ENCODE data around the gene GAL3ST3.

DNA sequence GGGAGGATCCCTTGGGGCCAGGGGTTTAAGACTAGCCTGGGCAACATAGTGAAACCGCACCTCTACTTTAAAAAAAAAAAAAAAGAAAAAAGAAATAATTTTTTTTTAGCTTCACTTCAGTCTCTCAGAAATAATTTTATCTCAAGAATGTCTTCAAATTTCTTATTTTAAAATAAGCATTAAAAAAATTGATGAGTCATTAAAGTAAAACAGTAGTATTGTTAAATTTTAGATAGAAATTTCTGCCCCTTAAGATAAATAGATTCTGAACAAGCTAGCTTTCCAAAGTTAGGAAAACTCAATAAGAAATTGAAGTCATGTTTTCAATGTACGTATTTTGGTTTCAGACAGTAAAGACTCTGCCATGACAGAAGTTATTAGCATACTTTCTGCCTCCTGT, 13.4 kb upstream of the GAL3ST3 start:
- TF ChIP-seq, protein P1, sequence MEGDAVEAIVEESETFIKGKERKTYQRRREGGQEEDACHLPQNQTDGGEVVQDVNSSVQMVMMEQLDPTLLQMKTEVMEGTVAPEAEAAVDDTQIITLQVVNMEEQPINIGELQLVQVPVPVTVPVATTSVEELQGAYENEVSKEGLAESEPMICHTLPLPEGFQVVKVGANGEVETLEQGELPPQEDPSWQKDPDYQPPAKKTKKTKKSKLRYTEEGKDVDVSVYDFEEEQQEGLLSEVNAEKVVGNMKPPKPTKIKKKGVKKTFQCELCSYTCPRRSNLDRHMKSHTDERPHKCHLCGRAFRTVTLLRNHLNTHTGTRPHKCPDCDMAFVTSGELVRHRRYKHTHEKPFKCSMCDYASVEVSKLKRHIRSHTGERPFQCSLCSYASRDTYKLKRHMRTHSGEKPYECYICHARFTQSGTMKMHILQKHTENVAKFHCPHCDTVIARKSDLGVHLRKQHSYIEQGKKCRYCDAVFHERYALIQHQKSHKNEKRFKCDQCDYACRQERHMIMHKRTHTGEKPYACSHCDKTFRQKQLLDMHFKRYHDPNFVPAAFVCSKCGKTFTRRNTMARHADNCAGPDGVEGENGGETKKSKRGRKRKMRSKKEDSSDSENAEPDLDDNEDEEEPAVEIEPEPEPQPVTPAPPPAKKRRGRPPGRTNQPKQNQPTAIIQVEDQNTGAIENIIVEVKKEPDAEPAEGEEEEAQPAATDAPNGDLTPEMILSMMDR (IDR thresholded peaks at IDR 0.05), result no peak
- no peak for TF ChIP-seq EP300 (IDR thresholded peaks at IDR 0.05; ENCODE audit: low read depth)
- TF ChIP-seq POLR2A (IDR thresholded peaks at IDR 0.05), result no peak
